Upper lobe of left lung (tissue), 4 donors: ENCODE measurements around the gene AMZ1.

Source experiments
- POLR2A ChIP-seq, 4 donors: fragments of 450-650 bp; IDR thresholded peaks; one replicate each; pipeline ENCODE4 v1.5.1; 2016 to 2017; ENCODE audit warnings: antibody characterized with exemption in 4 of 4, mild to moderate bottlenecking in 2 of 4
- TF ChIP-seq, protein P1 (sequence below), 6 experiments: fragments of 450-650 bp in 4 of 6; fragments of 200-600 bp in 2 of 6; sonication (generic) in 2 of 6; IDR thresholded peaks; one replicate each; pipeline ENCODE4 v1.5.1; 2016 to 2019; ENCODE audit warnings: antibody characterized with exemption in 6 of 6

DNA sequence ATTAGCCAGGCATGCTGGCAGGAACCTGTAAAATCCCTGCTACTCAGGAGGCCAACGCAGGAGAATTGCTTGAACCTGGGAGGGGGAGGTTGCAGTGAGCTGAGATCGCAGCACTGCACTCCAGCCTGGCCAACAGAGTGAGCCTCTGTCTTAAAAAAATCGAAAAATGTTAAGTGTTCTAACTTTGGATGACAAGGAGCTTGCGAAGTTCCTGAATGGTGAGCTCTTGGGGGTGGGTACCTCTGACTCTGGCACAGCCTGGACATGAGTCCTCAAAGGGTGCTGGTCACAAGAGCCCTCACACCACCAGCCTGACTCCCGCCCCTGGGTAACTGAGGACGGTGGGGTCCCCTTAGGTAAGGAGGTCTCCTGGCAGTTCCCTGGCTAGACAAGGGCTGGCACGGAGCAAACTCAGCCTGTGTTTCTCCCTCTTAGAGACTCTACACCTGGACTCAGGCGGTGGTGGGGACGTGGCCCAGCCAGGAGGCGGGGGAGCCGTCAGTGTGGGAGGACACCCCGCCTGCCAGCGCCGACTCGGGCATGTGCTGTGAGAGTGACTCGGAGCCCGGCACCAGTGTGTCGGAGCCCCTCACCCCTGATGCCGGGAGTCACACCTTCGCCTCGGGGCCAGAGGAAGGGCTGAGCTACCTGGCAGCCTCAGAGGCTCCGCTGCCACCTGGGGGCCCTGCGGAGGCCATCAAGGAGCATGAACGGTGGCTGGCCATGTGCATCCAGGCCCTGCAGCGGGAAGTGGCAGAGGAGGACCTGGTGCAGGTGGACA is 24.1 kb downstream of the AMZ1 start:
- TF ChIP-seq POLR2A (IDR thresholded peaks at IDR 0.05): peak in 1 of 4 donors; percentile 25
- TF ChIP-seq, protein P1, sequence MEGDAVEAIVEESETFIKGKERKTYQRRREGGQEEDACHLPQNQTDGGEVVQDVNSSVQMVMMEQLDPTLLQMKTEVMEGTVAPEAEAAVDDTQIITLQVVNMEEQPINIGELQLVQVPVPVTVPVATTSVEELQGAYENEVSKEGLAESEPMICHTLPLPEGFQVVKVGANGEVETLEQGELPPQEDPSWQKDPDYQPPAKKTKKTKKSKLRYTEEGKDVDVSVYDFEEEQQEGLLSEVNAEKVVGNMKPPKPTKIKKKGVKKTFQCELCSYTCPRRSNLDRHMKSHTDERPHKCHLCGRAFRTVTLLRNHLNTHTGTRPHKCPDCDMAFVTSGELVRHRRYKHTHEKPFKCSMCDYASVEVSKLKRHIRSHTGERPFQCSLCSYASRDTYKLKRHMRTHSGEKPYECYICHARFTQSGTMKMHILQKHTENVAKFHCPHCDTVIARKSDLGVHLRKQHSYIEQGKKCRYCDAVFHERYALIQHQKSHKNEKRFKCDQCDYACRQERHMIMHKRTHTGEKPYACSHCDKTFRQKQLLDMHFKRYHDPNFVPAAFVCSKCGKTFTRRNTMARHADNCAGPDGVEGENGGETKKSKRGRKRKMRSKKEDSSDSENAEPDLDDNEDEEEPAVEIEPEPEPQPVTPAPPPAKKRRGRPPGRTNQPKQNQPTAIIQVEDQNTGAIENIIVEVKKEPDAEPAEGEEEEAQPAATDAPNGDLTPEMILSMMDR (IDR thresholded peaks at IDR 0.05): no peak
